ENCODE data around the gene NF2.

NF2 gene

GRCh38 chr22:29578462-29579200 is 24.8 kb upstream of the NF2 start:
- ATAC-seq = no peak
- TF ChIP-seq SNAI2 (CRISPR knock-in tag; IDR thresholded peaks at IDR 0.05) (no peak), BACH2 (CRISPR knock-in tag; IDR thresholded peaks at IDR 0.05; ENCODE audit: borderline replicate concordance) (no peak), ZNF70 (CRISPR knock-in tag; IDR thresholded peaks at IDR 0.05) (no peak), ZFP30 (CRISPR knock-in tag; IDR thresholded peaks at IDR 0.05) (no peak), ARNTL (CRISPR knock-in tag; IDR thresholded peaks at IDR 0.05; ENCODE audit: borderline replicate concordance, low read depth) (no peak), PATZ1 (CRISPR knock-in tag; IDR thresholded peaks at IDR 0.05; ENCODE audit: borderline replicate concordance) (no peak), ZNF8 (CRISPR knock-in tag; IDR thresholded peaks at IDR 0.05) (no peak), POU6F1 (CRISPR knock-in tag; IDR thresholded peaks at IDR 0.05; ENCODE audit: borderline replicate concordance, low read depth) (no peak), ZNF565 (CRISPR knock-in tag; conservative IDR thresholded peaks at IDR 0.05; ENCODE audit: low read depth) (no peak), RARB (CRISPR knock-in tag; IDR thresholded peaks at IDR 0.05) (no peak), GLIS3 (CRISPR knock-in tag; IDR thresholded peaks at IDR 0.05) (no peak), ZC3H10 (CRISPR knock-in tag; IDR thresholded peaks at IDR 0.05) (no peak), ISL1 (CRISPR knock-in tag; IDR thresholded peaks at IDR 0.05) (no peak), CSDC2 (CRISPR knock-in tag; IDR thresholded peaks at IDR 0.05) (no peak), ESRRG (CRISPR knock-in tag; IDR thresholded peaks at IDR 0.05) (no peak), TCF4 (CRISPR knock-in tag; IDR thresholded peaks at IDR 0.05; ENCODE audit: borderline replicate concordance) (no peak), ZFP3 (CRISPR knock-in tag; IDR thresholded peaks at IDR 0.05) (no peak)
- TF ChIP-seq, protein P1, sequence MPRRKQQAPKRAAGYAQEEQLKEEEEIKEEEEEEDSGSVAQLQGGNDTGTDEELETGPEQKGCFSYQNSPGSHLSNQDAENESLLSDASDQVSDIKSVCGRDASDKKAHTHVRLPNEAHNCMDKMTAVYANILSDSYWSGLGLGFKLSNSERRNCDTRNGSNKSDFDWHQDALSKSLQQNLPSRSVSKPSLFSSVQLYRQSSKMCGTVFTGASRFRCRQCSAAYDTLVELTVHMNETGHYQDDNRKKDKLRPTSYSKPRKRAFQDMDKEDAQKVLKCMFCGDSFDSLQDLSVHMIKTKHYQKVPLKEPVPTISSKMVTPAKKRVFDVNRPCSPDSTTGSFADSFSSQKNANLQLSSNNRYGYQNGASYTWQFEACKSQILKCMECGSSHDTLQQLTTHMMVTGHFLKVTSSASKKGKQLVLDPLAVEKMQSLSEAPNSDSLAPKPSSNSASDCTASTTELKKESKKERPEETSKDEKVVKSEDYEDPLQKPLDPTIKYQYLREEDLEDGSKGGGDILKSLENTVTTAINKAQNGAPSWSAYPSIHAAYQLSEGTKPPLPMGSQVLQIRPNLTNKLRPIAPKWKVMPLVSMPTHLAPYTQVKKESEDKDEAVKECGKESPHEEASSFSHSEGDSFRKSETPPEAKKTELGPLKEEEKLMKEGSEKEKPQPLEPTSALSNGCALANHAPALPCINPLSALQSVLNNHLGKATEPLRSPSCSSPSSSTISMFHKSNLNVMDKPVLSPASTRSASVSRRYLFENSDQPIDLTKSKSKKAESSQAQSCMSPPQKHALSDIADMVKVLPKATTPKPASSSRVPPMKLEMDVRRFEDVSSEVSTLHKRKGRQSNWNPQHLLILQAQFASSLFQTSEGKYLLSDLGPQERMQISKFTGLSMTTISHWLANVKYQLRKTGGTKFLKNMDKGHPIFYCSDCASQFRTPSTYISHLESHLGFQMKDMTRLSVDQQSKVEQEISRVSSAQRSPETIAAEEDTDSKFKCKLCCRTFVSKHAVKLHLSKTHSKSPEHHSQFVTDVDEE (CRISPR knock-in tag; IDR thresholded peaks at IDR 0.05) = no peak

- ATAC-seq = peak; percentile 63
- TF ChIP-seq OSR1 (CRISPR knock-in tag; IDR thresholded peaks at IDR 0.05) (no peak), ZNF565 (CRISPR knock-in tag; conservative IDR thresholded peaks at IDR 0.05; ENCODE audit: low read depth) (no peak), ZC3H10 (CRISPR knock-in tag; IDR thresholded peaks at IDR 0.05) (no peak)
Observed at GRCh38 chr22:29580200-29580810, 23.1 kb upstream of the NF2 start.

DNA sequence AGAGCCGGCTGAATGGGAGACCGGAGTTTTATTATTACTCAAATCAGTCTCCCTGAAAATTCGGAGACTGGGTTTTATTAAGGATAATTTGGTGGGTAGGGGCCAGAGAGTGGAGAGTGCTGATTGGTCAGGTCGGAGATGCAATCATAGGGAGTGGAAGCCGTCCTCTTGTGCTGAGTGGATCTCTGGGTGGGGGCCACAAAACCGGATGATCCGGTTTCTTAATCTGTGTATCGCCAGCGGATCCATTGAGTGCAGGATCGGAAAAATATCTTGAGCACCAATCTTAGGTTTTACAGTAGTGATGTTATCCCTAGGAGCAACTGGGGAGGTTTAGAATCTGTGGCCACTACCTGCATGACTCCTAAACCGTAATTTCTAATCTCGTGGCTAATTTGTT is 21.6 kb upstream of the NF2 start:
- ATAC-seq = no peak
- TF ChIP-seq, protein P2, sequence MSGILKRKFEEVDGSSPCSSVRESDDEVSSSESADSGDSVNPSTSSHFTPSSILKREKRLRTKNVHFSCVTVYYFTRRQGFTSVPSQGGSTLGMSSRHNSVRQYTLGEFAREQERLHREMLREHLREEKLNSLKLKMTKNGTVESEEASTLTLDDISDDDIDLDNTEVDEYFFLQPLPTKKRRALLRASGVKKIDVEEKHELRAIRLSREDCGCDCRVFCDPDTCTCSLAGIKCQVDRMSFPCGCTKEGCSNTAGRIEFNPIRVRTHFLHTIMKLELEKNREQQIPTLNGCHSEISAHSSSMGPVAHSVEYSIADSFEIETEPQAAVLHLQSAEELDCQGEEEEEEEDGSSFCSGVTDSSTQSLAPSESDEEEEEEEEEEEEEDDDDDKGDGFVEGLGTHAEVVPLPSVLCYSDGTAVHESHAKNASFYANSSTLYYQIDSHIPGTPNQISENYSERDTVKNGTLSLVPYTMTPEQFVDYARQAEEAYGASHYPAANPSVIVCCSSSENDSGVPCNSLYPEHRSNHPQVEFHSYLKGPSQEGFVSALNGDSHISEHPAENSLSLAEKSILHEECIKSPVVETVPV (CRISPR knock-in tag; IDR thresholded peaks at IDR 0.05) = no peak
- TF ChIP-seq GLIS3 (CRISPR knock-in tag; IDR thresholded peaks at IDR 0.05) (no peak), PATZ1 (CRISPR knock-in tag; IDR thresholded peaks at IDR 0.05; ENCODE audit: borderline replicate concordance) (no peak), ZFP30 (CRISPR knock-in tag; IDR thresholded peaks at IDR 0.05) (no peak), POU6F1 (CRISPR knock-in tag; IDR thresholded peaks at IDR 0.05; ENCODE audit: borderline replicate concordance, low read depth) (no peak), CSDC2 (CRISPR knock-in tag; IDR thresholded peaks at IDR 0.05) (no peak), ARNTL (CRISPR knock-in tag; IDR thresholded peaks at IDR 0.05; ENCODE audit: borderline replicate concordance, low read depth) (no peak), ZNF8 (CRISPR knock-in tag; IDR thresholded peaks at IDR 0.05) (no peak), BACH2 (CRISPR knock-in tag; IDR thresholded peaks at IDR 0.05; ENCODE audit: borderline replicate concordance) (no peak), OSR1 (CRISPR knock-in tag; IDR thresholded peaks at IDR 0.05) (no peak), SNAI2 (CRISPR knock-in tag; IDR thresholded peaks at IDR 0.05) (no peak), PPARA (CRISPR knock-in tag; IDR thresholded peaks at IDR 0.05; ENCODE audit: borderline replicate concordance) (no peak), RARB (CRISPR knock-in tag; IDR thresholded peaks at IDR 0.05) (no peak), ZC3H10 (CRISPR knock-in tag; IDR thresholded peaks at IDR 0.05) (no peak), ESRRG (CRISPR knock-in tag; IDR thresholded peaks at IDR 0.05) (no peak), ZNF565 (CRISPR knock-in tag; conservative IDR thresholded peaks at IDR 0.05; ENCODE audit: low read depth) (no peak), TCF4 (CRISPR knock-in tag; IDR thresholded peaks at IDR 0.05; ENCODE audit: borderline replicate concordance) (no peak), TOX (CRISPR knock-in tag; IDR thresholded peaks at IDR 0.05; ENCODE audit: borderline replicate concordance) (no peak), ZNF70 (CRISPR knock-in tag; IDR thresholded peaks at IDR 0.05) (no peak), ISL1 (CRISPR knock-in tag; IDR thresholded peaks at IDR 0.05) (no peak)

Measured in SK-N-SH treated with all-trans-retinoic acid at 6 μM for 48 hours (cell line).